Stomach (tissue), 9 donors: ENCODE measurements around the gene TP53RK. TPM values are rescaled to one million over a fixed set of nuclear protein-coding genes. Genes with fewer than 3 reads are reported as not detected.

Source experiments
- DNase-seq, 2 donors: peaks; one replicate each; pipeline versions ENCODE4 v3.0.0 to v3.0.0-alpha.2; 2013 to 2019
- H3K27ac ChIP-seq, 5 donors: fragments of 200-600 bp in 4 of 5; sonication (generic) in 4 of 5; one replicate each; pipeline ENCODE4 v1.5.1; 2013 to 2019; ENCODE audit warnings: mild to moderate bottlenecking in 1 of 5, moderate library complexity in 1 of 5
- H3K27me3 ChIP-seq, 3 donors: fragments of 200-600 bp; sonication (generic); one replicate each; pipeline ENCODE4 v1.5.1; 2017 to 2019; ENCODE audit warnings: mixed run types in 1 of 3
- H3K36me3 ChIP-seq, 4 donors: fragments of 200-600 bp; sonication (generic); 1 replicate in 3 of 4; 2 replicates in 1 of 4; pipeline ENCODE4 v1.5.1; 2016 to 2019
- H3K4me1 ChIP-seq, 4 donors: fragments of 200-600 bp; sonication (generic); one replicate each; pipeline ENCODE4 v1.5.1; 2016 to 2019
- H3K4me3 ChIP-seq, 4 donors: fragments of 200-600 bp; sonication (generic) in 3 of 4; one replicate each; pipeline ENCODE4 v1.5.1; 2016 to 2019; ENCODE audit warnings: mild to moderate bottlenecking in 1 of 4
- H3K9me3 ChIP-seq, 4 donors: fragments of 200-600 bp; sonication (generic); one replicate each; pipeline ENCODE4 v1.5.1; 2016 to 2019
- CTCF ChIP-seq, 7 experiments: fragments of 450-650 bp in 4 of 7; fragments of 200-600 bp in 3 of 7; sonication (generic) in 3 of 7; IDR thresholded peaks; one replicate each; pipeline ENCODE4 v1.5.1; 2016 to 2019; ENCODE audit warnings: antibody characterized with exemption in 7 of 7, control low read depth in 2 of 7, mild to moderate bottlenecking in 1 of 7
- EP300 ChIP-seq: sonication (generic); formaldehyde crosslinking; IDR thresholded peaks from one replicate; pipeline ENCODE4 v1.6.1; 2017; ENCODE audit warnings: antibody characterized with exemption
- POLR2A ChIP-seq, 4 donors: fragments of 450-650 bp; IDR thresholded peaks; one replicate each; pipeline ENCODE4 v1.6.1; 2016; ENCODE audit warnings: antibody characterized with exemption in 4 of 4, control low read depth in 2 of 4, mild to moderate bottlenecking in 1 of 4, moderate library complexity in 1 of 4
- POLR2AphosphoS5 ChIP-seq, 3 donors: sonication (generic); formaldehyde crosslinking; IDR thresholded peaks; one replicate each; pipeline ENCODE4 v1.6.1; 2016; ENCODE audit warnings: antibody characterized with exemption in 3 of 3
- WGBS, 5 donors: extraction: QIAGEN DNeasy Blood & Tissue Kit in 3 of 5; methylation state at CpG; one replicate each; pipeline versions ENCODE4 v1.1.5 to v1.1.7; 2013 to 2018; 5-methylcytosine and 5-hydroxymethylcytosine counted together
- intact Hi-C: fragments of 100-400 bp; cut with DNase I; formaldehyde crosslinking; loops from one replicate; pipeline ENCODE4 v1.15.1; 2023; ENCODE audit warnings: low total_unique reads
- polyA plus RNA-seq, 3 donors: library from polyadenylated mRNA; stranded (reverse); fragments of 200-250 nt; gene quantifications; one replicate each; pipeline ENCODE4 v1.2.3, GENCODE V29; 2013
- total RNA-seq, 5 donors: library from RNA; depleted of rRNA; stranded (reverse); fragments of >200 nt; gene quantifications; one replicate each; pipeline versions ENCODE4 v1.1.0 to v1.2.3, GENCODE V29; 2014 to 2016
- donor health status: healthy with polysubstance abuse.
- donor health status: Bipolar disorder and iron deficiency.
- donor health status: healthy.

The TP53RK gene
- total and polyA plus RNA-seq, 8 donors = 1.8 to 64.3 (median 12.9) TPM

DNA sequence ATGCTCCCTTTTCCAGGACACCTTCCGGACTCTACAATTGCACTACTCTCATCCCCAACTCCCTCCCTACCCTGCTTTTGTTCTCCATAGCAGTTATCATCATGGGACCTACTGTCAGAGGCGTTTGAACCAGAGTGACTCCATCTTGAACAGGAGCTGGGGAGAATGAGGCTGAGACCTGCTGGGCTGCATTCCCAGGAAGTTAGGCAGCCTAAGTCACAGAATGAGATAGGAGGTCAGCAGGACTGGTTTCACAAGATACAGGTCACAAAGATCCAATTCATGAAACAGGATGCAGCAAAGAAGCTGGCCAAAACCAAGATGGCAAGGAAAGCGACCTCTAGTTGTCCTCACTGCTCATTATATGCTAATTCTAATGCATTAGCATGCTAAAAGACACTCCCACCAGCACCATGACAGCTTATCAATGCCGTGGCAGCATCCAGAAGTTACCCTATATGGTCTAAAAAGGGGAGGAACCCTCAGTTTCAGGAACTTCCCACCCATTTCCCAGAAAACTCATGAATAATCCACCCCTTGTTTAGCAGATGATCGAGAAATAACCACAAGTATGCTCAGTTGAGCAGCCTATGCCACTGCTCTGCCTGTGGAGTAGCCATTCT is 53.6 kb downstream of the TP53RK start:
- no peaks in the 10 kb centered on the region for H3K9me3 ChIP-seq
- no peak for DNase-seq
- 78 to 88% (median 83%) methylated on average over 5 of the region's 5 CpGs for WGBS, 5 donors
- peaks cover 0 to 6% (median 0%) of the 10 kb centered on the region in 4 donors for H3K4me1 ChIP-seq
- H3K27ac ChIP-seq = no peak overlapping the region
- no peaks in the 10 kb centered on the region for H3K36me3 ChIP-seq
- TF ChIP-seq POLR2A (IDR thresholded peaks at IDR 0.05) (no peak), POLR2AphosphoS5 (IDR thresholded peaks at IDR 0.05) (no peak), EP300 (no peak), CTCF (IDR thresholded peaks at IDR 0.05) (no peak)
- H3K27me3 ChIP-seq = peaks cover 0 to 12% (median 0%) of the 10 kb centered on the region in 3 donors
- intact Hi-C loops = no loop called here
- no peak overlapping the region for H3K4me3 ChIP-seq

DNA sequence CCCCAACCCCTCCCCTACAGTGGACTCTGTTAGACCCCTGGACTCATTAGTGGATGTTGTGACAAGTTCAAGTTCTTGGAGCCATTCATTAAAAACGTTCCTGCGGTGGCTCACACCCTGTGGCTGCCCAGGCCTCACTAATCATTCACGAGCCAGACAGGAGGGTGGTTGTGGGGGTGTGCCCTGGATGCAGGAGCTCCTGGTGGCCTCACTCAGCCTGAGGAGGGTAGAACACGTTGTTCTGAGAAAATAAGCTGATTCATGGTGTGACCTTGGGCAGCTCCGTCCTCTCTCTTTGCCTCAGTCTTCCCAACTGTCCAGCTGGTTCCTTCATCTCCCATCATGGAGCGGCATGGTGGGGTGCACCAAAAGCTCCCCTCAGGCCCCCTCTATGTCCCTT is 54.7 kb downstream of the TP53RK start:
- intact Hi-C loops = no loop called here
- Histone ChIP-seq H3K9me3 (peaks cover 0 to 8% (median 5%) of the 10 kb centered on the region in 4 donors), H3K36me3 (no peaks in the 10 kb centered on the region), H3K4me3 (no peak overlapping the region), H3K27me3 (peaks cover 0 to 12% (median 0%) of the 10 kb centered on the region in 3 donors), H3K27ac (no peak overlapping the region), H3K4me1 (peaks cover 0 to 6% (median 0%) of the 10 kb centered on the region in 4 donors)
- WGBS, 5 donors = 72 to 89% (median 76%) methylated on average over 6 of the region's 6 CpGs
- TF ChIP-seq POLR2A (IDR thresholded peaks at IDR 0.05) (no peak), POLR2AphosphoS5 (IDR thresholded peaks at IDR 0.05) (no peak), CTCF (IDR thresholded peaks at IDR 0.05) (no peak), EP300 (no peak)
- DNase-seq = no peak

Other genes starting within 250 kb of the TP53RK start
- gene ZNF334, start 175.9 kb downstream of the TP53RK start, total RNA-seq = 10 to 100 TPM in 2 of 5 donors, 1 to 10 TPM in 3; 1.4 to 12.8 (median 5.4) TPM
- 1 to 10 TPM; 1.6 to 4.4 (median 2.0) TPM for gene ZNF334, start 175.9 kb downstream of the TP53RK start, polyA plus RNA-seq
- gene OCSTAMP, start 138.8 kb downstream of the TP53RK start, total RNA-seq = not detected
- gene OCSTAMP, start 138.8 kb downstream of the TP53RK start, polyA plus RNA-seq = not detected
- gene SLC13A3, start 38.0 kb downstream of the TP53RK start, total RNA-seq = 1 to 10 TPM in 3 of 5 donors, not detected in 2; 1.8 to 6.6 (median 3.8) TPM
- 1 to 10 TPM in 1 of 3 donors, under 1 TPM in 2; 0.61 to 1.1 (median 0.62) TPM for gene SLC13A3, start 38.0 kb downstream of the TP53RK start, polyA plus RNA-seq
- 10 to 100 TPM; 13.4 to 66.1 (median 35.0) TPM for gene SLC2A10, start 20.2 kb upstream of the TP53RK start, total RNA-seq
- gene SLC2A10, start 20.2 kb upstream of the TP53RK start, polyA plus RNA-seq = 10 to 100 TPM in 2 of 3 donors, 1 to 10 TPM in 1; 8.5 to 13.3 (median 10.5) TPM
- 10 to 100 TPM in 2 of 5 donors, 1 to 10 TPM in 3; 1.8 to 86.2 (median 3.2) TPM for gene EYA2, start 205.4 kb upstream of the TP53RK start, total RNA-seq
- 10 to 100 TPM in 1 of 3 donors, 1 to 10 TPM in 2; 5.3 to 13.3 (median 5.7) TPM for gene EYA2, start 205.4 kb upstream of the TP53RK start, polyA plus RNA-seq